ENCODE results near the gene SERINC5. TPM values are rescaled to one million over a fixed set of nuclear protein-coding genes. Genes with fewer than 3 reads are reported as not detected.
"Not testable (repeated sequence)": the region's sequence is repeated elsewhere in the genome, so short reads cannot be mapped to it uniquely, and the experiment has no call there.

The SERINC5 gene
- total RNA-seq, 2 experiments from 2014 or later = 115 to 123 TPM

DNA sequence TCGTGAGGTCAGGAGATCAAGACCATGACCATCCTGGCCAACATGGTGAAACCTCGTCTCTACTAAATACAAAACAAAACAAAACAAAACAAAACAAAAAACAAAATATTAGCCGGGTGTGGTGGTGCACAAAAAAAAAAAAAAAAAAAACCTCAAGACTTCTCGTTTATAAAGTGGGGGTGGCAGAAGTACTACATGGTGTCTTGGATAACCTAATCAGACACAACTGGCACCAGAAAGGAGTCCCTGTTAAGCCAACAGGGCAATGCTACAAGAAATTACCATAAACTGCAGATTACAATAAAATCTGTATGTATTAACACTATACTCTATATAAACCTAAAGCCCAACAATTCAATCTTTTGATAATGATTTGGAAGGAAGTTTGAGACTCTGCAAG is 50.0 kb downstream of the SERINC5 start:
- no peaks in the 10 kb centered on the region for H3K27me3 ChIP-seq (ENCODE audit: control insufficient read depth in 1 of 2, insufficient read depth in 2 of 2, low read length in 2 of 2)
- H3K4me3 Mint-ChIP-seq = peak overlapping the region; percentile 17
- intact Hi-C loops (cut with DNase I, micrococcal nuclease) = loop anchor here in 1 of 2 experiments (1.0 to 5.0 kb wide), 3 partner anchors 15 to 115 kb away; no protein-coding TSS in a partner anchor
- ATAC-seq (ENCODE audit: poor library complexity) (no peak), DNase-seq (no peak)
- peaks cover 40% of the 10 kb centered on the region for H3K36me3 ChIP-seq (ENCODE audit: insufficient read depth, low read length)
- ChIA-PET POLR2A (interaction anchor here (0.9 to 7.8 kb wide), 12 partner anchors 11 to 89 kb away, joined by 3 to 82 read pairs (median 4); partner anchors contain the start of gene SERINC5), CTCF (interaction anchor here (0.7 to 2.6 kb wide), 9 partner anchors 11 to 101 kb away, joined by 3 to 15 read pairs (median 5); no protein-coding TSS in a partner anchor)
- peaks cover 72% of the 10 kb centered on the region for H3K4me1 ChIP-seq (ENCODE audit: insufficient read depth, low read length)
- peak overlapping the region; percentile 47 to 61 for H3K27ac ChIP-seq (ENCODE audit: low read depth in 1 of 2, low read length in 2 of 2)
- H3K4me1 Mint-ChIP-seq (ENCODE audit: low read depth) = peaks cover 95% of the 10 kb centered on the region
- TF ChIP-seq, protein P1, sequence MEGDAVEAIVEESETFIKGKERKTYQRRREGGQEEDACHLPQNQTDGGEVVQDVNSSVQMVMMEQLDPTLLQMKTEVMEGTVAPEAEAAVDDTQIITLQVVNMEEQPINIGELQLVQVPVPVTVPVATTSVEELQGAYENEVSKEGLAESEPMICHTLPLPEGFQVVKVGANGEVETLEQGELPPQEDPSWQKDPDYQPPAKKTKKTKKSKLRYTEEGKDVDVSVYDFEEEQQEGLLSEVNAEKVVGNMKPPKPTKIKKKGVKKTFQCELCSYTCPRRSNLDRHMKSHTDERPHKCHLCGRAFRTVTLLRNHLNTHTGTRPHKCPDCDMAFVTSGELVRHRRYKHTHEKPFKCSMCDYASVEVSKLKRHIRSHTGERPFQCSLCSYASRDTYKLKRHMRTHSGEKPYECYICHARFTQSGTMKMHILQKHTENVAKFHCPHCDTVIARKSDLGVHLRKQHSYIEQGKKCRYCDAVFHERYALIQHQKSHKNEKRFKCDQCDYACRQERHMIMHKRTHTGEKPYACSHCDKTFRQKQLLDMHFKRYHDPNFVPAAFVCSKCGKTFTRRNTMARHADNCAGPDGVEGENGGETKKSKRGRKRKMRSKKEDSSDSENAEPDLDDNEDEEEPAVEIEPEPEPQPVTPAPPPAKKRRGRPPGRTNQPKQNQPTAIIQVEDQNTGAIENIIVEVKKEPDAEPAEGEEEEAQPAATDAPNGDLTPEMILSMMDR (IDR thresholded peaks at IDR 0.05) = no peak
- H3K4me3 ChIP-seq (ENCODE audit: low read length) = no peak overlapping the region
- H3K27ac Mint-ChIP-seq = peak overlapping the region; percentile 80
- H3K9me3 Mint-ChIP-seq = no peaks in the 10 kb centered on the region
- H3K27me3 Mint-ChIP-seq = no peaks in the 10 kb centered on the region
- H3K36me3 Mint-ChIP-seq (ENCODE audit: low read depth) = peaks cover 71% of the 10 kb centered on the region
- H3K9me3 ChIP-seq (ENCODE audit: control insufficient read depth in 1 of 2, insufficient read depth in 1 of 2, low read length in 2 of 2) = no peaks in the 10 kb centered on the region

DNA sequence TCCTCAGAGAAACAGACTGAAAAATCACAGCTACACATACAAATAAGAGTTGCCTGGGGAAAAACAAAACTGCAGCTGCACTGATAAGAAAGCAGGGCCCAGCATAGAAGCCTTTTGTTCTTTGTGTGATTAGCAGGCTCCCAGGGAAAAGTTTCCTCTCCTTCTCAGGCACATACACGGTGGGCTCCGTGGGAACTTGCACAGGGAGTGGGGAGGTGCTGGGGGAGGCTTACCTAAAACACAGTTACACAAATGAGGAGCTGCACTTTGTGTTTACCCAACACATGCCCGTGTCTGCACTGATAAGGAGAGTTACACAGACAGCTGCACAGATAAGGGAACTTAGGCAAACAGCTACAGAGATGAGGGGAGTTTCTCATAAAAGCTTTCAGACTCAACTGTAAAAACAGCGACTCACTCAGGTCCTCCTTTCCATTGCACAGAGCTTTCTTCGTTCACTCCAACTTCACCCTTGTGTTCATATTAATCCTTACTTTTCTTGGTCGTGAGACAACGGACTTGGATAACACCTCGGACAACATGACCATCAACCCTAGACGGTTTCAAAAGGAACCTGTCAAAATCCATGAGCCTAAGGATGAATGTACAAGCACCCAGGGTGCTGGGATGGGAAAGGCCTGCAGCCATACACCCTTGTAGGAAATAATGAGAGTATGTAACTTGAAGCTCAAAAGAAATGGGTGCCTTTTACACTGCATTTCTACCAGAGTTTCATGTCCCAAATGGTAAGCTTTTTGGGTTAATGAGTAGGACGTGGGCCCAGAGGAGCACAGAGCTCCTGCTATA is 50.8 kb downstream of the SERINC5 start:
- Histone ChIP-seq H3K4me3 (ENCODE audit: low read length) (no peak overlapping the region), H3K4me1 (ENCODE audit: insufficient read depth, low read length) (peaks cover 64% of the 10 kb centered on the region), H3K36me3 (ENCODE audit: insufficient read depth, low read length) (peaks cover 36% of the 10 kb centered on the region), H3K9me3 (ENCODE audit: control insufficient read depth in 1 of 2, insufficient read depth in 1 of 2, low read length in 2 of 2) (no peaks in the 10 kb centered on the region), H3K27ac (ENCODE audit: low read depth in 1 of 2, low read length in 2 of 2) (peak overlapping the region; percentile 47 to 61), H3K27me3 (ENCODE audit: control insufficient read depth in 1 of 2, insufficient read depth in 2 of 2, low read length in 2 of 2) (no peaks in the 10 kb centered on the region)
- Mint-ChIP-seq H3K27me3 (no peaks in the 10 kb centered on the region), H3K4me1 (ENCODE audit: low read depth) (peaks cover 92% of the 10 kb centered on the region), H3K9me3 (no peaks in the 10 kb centered on the region), H3K36me3 (ENCODE audit: low read depth) (peaks cover 70% of the 10 kb centered on the region), H3K4me3 (peak overlapping the region; percentile 65), H3K27ac (peak overlapping the region; percentile 80)
- peak in 2 of 14 experiments; percentile 51 to 63 for DNase-seq
- intact Hi-C loops (cut with DNase I, micrococcal nuclease) = loop anchor here in 1 of 2 experiments (1.0 to 5.0 kb wide), 3 partner anchors 14 to 114 kb away; no protein-coding TSS in a partner anchor
- ChIA-PET CTCF (interaction anchor here (0.8 to 2.6 kb wide), 12 partner anchors 11 to 113 kb away, joined by 3 to 15 read pairs (median 4); no protein-coding TSS in a partner anchor), POLR2A (interaction anchor here (0.8 to 7.8 kb wide), 19 partner anchors 12 to 113 kb away, joined by 3 to 82 read pairs (median 4); partner anchors contain the start of gene SERINC5)
- TF ChIP-seq, protein P1 (IDR thresholded peaks at IDR 0.05) = no peak
- ATAC-seq (ENCODE audit: poor library complexity) = peak; percentile 87

DNA sequence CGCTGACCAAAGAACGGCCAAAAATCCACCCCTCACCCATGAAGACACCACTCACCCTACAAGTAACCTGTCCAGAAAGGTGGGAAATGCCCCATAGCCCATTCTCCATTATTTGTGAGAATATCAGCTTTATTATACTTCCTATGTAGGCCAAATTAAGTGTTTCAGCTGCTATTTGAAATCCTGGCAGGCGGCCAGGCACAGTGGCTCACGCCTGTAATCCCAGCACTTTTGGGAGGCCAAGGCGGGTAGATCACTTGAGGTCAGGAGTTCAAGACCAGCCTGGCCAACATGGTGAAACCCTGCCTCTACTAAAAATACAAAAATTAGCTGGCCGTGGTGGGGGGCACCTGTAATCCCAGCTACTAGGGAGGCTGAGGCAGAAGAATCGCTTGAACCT is 54.1 kb downstream of the SERINC5 start:
- intact Hi-C loops (cut with DNase I, micrococcal nuclease); H3K4me3 Mint-ChIP-seq: not testable (repeated sequence)

More for the DNA sequence above, 54.1 kb downstream of the SERINC5 start:
- H3K27me3 ChIP-seq (ENCODE audit: control insufficient read depth in 1 of 2, insufficient read depth in 2 of 2, low read length in 2 of 2); ATAC-seq (ENCODE audit: poor library complexity); H3K4me3 ChIP-seq (ENCODE audit: low read length); H3K27me3 Mint-ChIP-seq; H3K9me3 ChIP-seq (ENCODE audit: control insufficient read depth in 1 of 2, insufficient read depth in 1 of 2, low read length in 2 of 2); DNase-seq; H3K9me3 Mint-ChIP-seq; H3K27ac ChIP-seq (ENCODE audit: low read depth in 1 of 2, low read length in 2 of 2): not testable (repeated sequence)
- Mint-ChIP-seq H3K36me3 (ENCODE audit: low read depth) (peaks cover 87% of the 10 kb centered on the region), H3K27ac (peak overlapping the region; percentile 80), H3K4me1 (ENCODE audit: low read depth) (peaks cover 89% of the 10 kb centered on the region)
- H3K36me3 ChIP-seq (ENCODE audit: insufficient read depth, low read length) = peaks cover 51% of the 10 kb centered on the region
- ChIA-PET POLR2A (interaction anchor here (7.8 kb wide), 1 partner anchor 9 kb away, joined by 82 read pairs; no protein-coding TSS in a partner anchor), CTCF (interaction anchor here (1.2 kb wide), 1 partner anchor 8 kb away, joined by 3 read pairs; no protein-coding TSS in a partner anchor)
- peaks cover 62% of the 10 kb centered on the region for H3K4me1 ChIP-seq (ENCODE audit: insufficient read depth, low read length)

Measured in CD4-positive, alpha-beta T cell (primary cell).